Glutamatergic neuron (in vitro differentiated cells): ENCODE results near the gene ZFAND3. TPM values are rescaled to one million over a fixed set of nuclear protein-coding genes. Genes with fewer than 3 reads are reported as not detected.

Experiments
- DNase-seq: peaks from one replicate; pipeline ENCODE4 v3.0.0; 2022
- H3K27ac Mint-ChIP-seq: one replicate; pipeline ENCODE4 v1.8.0; 2020; ENCODE audit warnings: mild to moderate bottlenecking, mixed read lengths, inconsistent platforms; ENCODE audit not compliant: unreplicated experiment
- H3K27me3 Mint-ChIP-seq: one replicate; pipeline ENCODE4 v1.8.0; 2020; ENCODE audit warnings: mild to moderate bottlenecking, moderate library complexity, mixed read lengths, inconsistent platforms; ENCODE audit not compliant: unreplicated experiment
- H3K36me3 Mint-ChIP-seq: one replicate; pipeline ENCODE4 v1.8.0; 2020; ENCODE audit warnings: mild to moderate bottlenecking, mixed read lengths, inconsistent platforms; ENCODE audit not compliant: unreplicated experiment
- H3K4me1 Mint-ChIP-seq: one replicate; pipeline ENCODE4 v1.8.0; 2020; ENCODE audit warnings: mild to moderate bottlenecking, low read depth, mixed read lengths, inconsistent platforms; ENCODE audit not compliant: unreplicated experiment
- H3K4me3 Mint-ChIP-seq: one replicate; pipeline ENCODE4 v1.8.0; 2020; ENCODE audit warnings: mild to moderate bottlenecking, mixed read lengths, inconsistent platforms; ENCODE audit not compliant: unreplicated experiment
- H3K9me3 Mint-ChIP-seq: one replicate; pipeline ENCODE4 v1.8.0; 2020; ENCODE audit warnings: mild to moderate bottlenecking, moderate library complexity, mixed read lengths, inconsistent platforms; ENCODE audit not compliant: unreplicated experiment
- total RNA-seq: library from RNA; stranded (reverse); fragmentation: NEBNext Ultra II Directional; extraction: Animal tissue kit (Norgen Biotek cat#: 25700); gene quantifications from one replicate; pipeline ENCODE4 v1.2.1, GENCODE V29; 2021; ENCODE audit not compliant: unreplicated experiment
- TF ChIP-seq, protein P1 (sequence below): fragments of 200-600 bp; sonication (generic); IDR thresholded peaks from one replicate; pipeline ENCODE4 v1.5.0; 2021; ENCODE audit not compliant: partially characterized antibody, unreplicated experiment

The ZFAND3 gene
- total RNA-seq, 1 donor from 2014 or later, result 115 TPM

- peaks cover 48% of the 10 kb centered on the region for H3K4me1 Mint-ChIP-seq
- TF ChIP-seq, protein P1, sequence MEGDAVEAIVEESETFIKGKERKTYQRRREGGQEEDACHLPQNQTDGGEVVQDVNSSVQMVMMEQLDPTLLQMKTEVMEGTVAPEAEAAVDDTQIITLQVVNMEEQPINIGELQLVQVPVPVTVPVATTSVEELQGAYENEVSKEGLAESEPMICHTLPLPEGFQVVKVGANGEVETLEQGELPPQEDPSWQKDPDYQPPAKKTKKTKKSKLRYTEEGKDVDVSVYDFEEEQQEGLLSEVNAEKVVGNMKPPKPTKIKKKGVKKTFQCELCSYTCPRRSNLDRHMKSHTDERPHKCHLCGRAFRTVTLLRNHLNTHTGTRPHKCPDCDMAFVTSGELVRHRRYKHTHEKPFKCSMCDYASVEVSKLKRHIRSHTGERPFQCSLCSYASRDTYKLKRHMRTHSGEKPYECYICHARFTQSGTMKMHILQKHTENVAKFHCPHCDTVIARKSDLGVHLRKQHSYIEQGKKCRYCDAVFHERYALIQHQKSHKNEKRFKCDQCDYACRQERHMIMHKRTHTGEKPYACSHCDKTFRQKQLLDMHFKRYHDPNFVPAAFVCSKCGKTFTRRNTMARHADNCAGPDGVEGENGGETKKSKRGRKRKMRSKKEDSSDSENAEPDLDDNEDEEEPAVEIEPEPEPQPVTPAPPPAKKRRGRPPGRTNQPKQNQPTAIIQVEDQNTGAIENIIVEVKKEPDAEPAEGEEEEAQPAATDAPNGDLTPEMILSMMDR, result no peak
- H3K4me3 Mint-ChIP-seq, result peak overlapping the region; percentile 59
- H3K9me3 Mint-ChIP-seq, result peaks cover 9% of the 10 kb centered on the region
- peaks cover 14% of the 10 kb centered on the region for H3K27me3 Mint-ChIP-seq
- peaks cover 1% of the 10 kb centered on the region for H3K36me3 Mint-ChIP-seq
- peak overlapping the region; percentile 76 for H3K27ac Mint-ChIP-seq
- peak; percentile 76 for DNase-seq
These were observed 40.3 kb upstream of the ZFAND3 start for GRCh38 chr6:37779111-37779800.

DNA sequence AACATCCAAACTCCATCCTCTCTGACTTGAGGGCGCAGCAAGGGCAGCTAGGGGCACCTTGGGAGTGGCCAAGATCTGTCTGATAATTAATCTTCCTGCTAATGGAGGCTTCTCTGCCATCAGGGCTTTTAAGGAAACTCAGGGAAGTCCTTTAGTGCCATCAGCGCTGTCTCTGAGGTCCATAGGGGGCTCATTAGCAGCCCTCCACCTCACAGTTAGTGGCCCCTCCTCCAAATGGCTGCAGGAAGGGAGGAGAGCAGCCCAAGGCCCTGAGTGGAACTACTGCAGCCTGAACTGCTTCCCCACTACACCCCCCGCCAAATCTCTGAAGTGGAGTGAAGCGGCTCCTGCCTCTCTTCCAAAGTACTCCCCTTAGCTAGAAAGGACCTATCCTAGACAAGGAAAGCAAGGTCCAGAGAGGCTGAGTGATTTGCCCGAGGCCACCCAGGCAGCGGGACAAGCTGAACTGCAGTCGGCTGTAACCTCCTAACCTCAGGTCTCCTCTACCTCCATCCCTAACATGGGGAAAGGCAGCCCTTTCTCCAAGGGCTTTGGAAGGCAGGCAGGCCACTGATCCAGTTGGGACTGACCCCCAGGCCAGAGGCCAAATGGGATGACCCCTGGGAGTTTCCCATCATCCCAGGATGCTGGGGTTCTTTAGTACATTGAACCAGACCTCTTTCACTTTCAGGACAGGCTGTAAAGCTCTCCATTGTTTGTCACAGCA is 39.5 kb upstream of the ZFAND3 start:
- H3K9me3 Mint-ChIP-seq, result peaks cover 8% of the 10 kb centered on the region
- no peaks in the 10 kb centered on the region for H3K36me3 Mint-ChIP-seq
- peaks cover 13% of the 10 kb centered on the region for H3K27me3 Mint-ChIP-seq
- peak overlapping the region; percentile 49 for H3K4me3 Mint-ChIP-seq
- H3K27ac Mint-ChIP-seq, result peak overlapping the region; percentile 85
- peaks cover 55% of the 10 kb centered on the region for H3K4me1 Mint-ChIP-seq
- TF ChIP-seq, protein P1, result no peak
- DNase-seq, result peak; percentile 72

- DNase-seq, result no peak
- Mint-ChIP-seq H3K9me3 (peaks cover 8% of the 10 kb centered on the region), H3K27me3 (peaks cover 17% of the 10 kb centered on the region), H3K4me3 (peak overlapping the region; percentile 6), H3K4me1 (peaks cover 62% of the 10 kb centered on the region), H3K27ac (no peak overlapping the region), H3K36me3 (no peaks in the 10 kb centered on the region)
- TF ChIP-seq, protein P1, result no peak
These were observed 37.7 kb upstream of the ZFAND3 start for GRCh38 chr6:37781788-37782187.

GRCh38 chr6:37783025-37783855 is 36.3 kb upstream of the ZFAND3 start:
- H3K4me1 Mint-ChIP-seq, result peaks cover 49% of the 10 kb centered on the region
- TF ChIP-seq, protein P1, result no peak
- H3K27me3 Mint-ChIP-seq, result peaks cover 10% of the 10 kb centered on the region
- H3K9me3 Mint-ChIP-seq, result peaks cover 8% of the 10 kb centered on the region
- peak overlapping the region; percentile 82 for H3K27ac Mint-ChIP-seq
- DNase-seq, result peak; percentile 44
- H3K4me3 Mint-ChIP-seq, result peak overlapping the region; percentile 81
- no peaks in the 10 kb centered on the region for H3K36me3 Mint-ChIP-seq
